HCT116 (cell line): ENCODE data around the gene USP1.

Source experiments
- ATF3 ChIP-seq: IDR thresholded peaks from 2 replicates; pipeline ENCODE4 v1.6.1; 2012
- CTCF ChIP-seq, 3 experiments: fragments of 200-600 bp in 1 of 3; sonication (generic) in 1 of 3; IDR thresholded peaks in 2 of 3; conservative IDR thresholded peaks in 1 of 3; 2 replicates each; pipeline ENCODE4 v1.5.1; 2012 to 2017; ENCODE audit warnings: low read depth in 2 of 3, low read length in 2 of 3, antibody characterized with exemption in 1 of 3, borderline replicate concordance in 1 of 3, control low read depth in 1 of 3, mild to moderate bottlenecking in 1 of 3, mixed read lengths in 1 of 3, mixed run types in 1 of 3, moderate library complexity in 1 of 3; ENCODE audit not compliant: insufficient read depth in 1 of 3
- ELF1 ChIP-seq: IDR thresholded peaks from 2 replicates; pipeline ENCODE4 v1.6.1; 2012; ENCODE audit warnings: low read depth, borderline replicate concordance
- EZH2 ChIP-seq: fragments of 200-600 bp; sonication (generic); IDR thresholded peaks from 2 replicates; pipeline ENCODE4 v1.6.1; 2017; ENCODE audit warnings: antibody characterized with exemption, mixed run types
- EZH2phosphoT487 ChIP-seq: fragments of 200-600 bp; IDR thresholded peaks from 2 replicates; pipeline ENCODE4 v1.6.1; 2018; ENCODE audit warnings: antibody characterized with exemption, borderline replicate concordance
- JUND ChIP-seq: IDR thresholded peaks from 2 replicates; pipeline ENCODE4 v1.6.1; 2012
- MAX ChIP-seq: IDR thresholded peaks from 2 replicates; pipeline ENCODE4 v1.6.1; 2012
- POLR2A ChIP-seq: IDR thresholded peaks from 2 replicates; pipeline ENCODE4 v1.7.0; 2011; ENCODE audit warnings: borderline replicate concordance; ENCODE audit not compliant: insufficient read depth, insufficient read length; ENCODE audit errors: extremely low read depth
- POLR2AphosphoS5 ChIP-seq: IDR thresholded peaks from 2 replicates; pipeline ENCODE4 v1.6.1; 2011; ENCODE audit warnings: mild to moderate bottlenecking, low read depth, low read length, moderate library complexity
- RAD21 ChIP-seq: IDR thresholded peaks from 2 replicates; pipeline ENCODE4 v1.6.1; 2012; ENCODE audit warnings: low read depth, mild to moderate bottlenecking
- SIN3A ChIP-seq: IDR thresholded peaks from 2 replicates; pipeline ENCODE4 v1.6.1; 2012; ENCODE audit warnings: low read depth
- SP1 ChIP-seq: IDR thresholded peaks from 2 replicates; pipeline ENCODE4 v1.6.1; 2012; ENCODE audit warnings: low read depth
- TCF7L2 ChIP-seq: IDR thresholded peaks from 2 replicates; pipeline ENCODE4 v1.7.0; 2011; ENCODE audit warnings: borderline replicate concordance, inconsistent platforms; ENCODE audit not compliant: insufficient read depth, insufficient read length; ENCODE audit errors: extremely low read depth
- ZNF274 ChIP-seq: fragments of 200-500 bp; sonication (Bioruptor generic); IDR thresholded peaks from 2 replicates; pipeline ENCODE4 v1.6.1; 2014; ENCODE audit warnings: mild to moderate bottlenecking, low read depth, low read length, inconsistent platforms

- peak; percentile 52 for TF ChIP-seq TCF7L2
- TF ChIP-seq CTCF (IDR thresholded peaks at IDR 0.05 in 2 of 3, conservative IDR thresholded peaks at IDR 0.05 in 1 of 3; ENCODE audit: borderline replicate concordance in 1 of 3, insufficient read depth in 1 of 3, low read depth in 2 of 3, low read length in 2 of 3) = no peak
- TF ChIP-seq POLR2AphosphoS5 = no peak; the same call in 1 of the 2 replicates
- TF ChIP-seq EZH2phosphoT487 = no peak
- TF ChIP-seq EZH2 = no peak
- no peak for TF ChIP-seq ZNF274
- peak; percentile 65 for TF ChIP-seq POLR2A
- TF ChIP-seq ATF3 = no peak
- TF ChIP-seq SIN3A = no peak; the same call in 1 of the 2 replicates
- no peak; the same call in 1 of the 2 replicates for TF ChIP-seq ELF1
- TF ChIP-seq SP1 = peak; percentile 92
- no peak for TF ChIP-seq RAD21
- peak; percentile 97 for TF ChIP-seq MAX
- TF ChIP-seq JUND = no peak
Measured at GRCh38 chr1:62436466-62437272, at the start of gene USP1.
